GM19025 (cell line): ENCODE results near the gene RAB7A.
"Not testable (repeated sequence)": the region's sequence is repeated elsewhere in the genome, so short reads cannot be mapped to it uniquely, and the experiment has no call there.

Experiments used
- ATAC-seq: cut with Tn5 transposase; IDR thresholded peaks from one replicate; pipeline ENCODE4 v1.9.1; 2021; ENCODE audit warnings: mild to moderate bottlenecking, low read depth, moderate library complexity; ENCODE audit not compliant: unreplicated experiment

RAB7A gene

GRCh38 chr3:128749035-128749434, 23.1 kb downstream of the RAB7A start:
- no peak for ATAC-seq

- not testable (repeated sequence) for ATAC-seq
Measured at GRCh38 chr3:128749561-128749960, 23.6 kb downstream of the RAB7A start.

GRCh38 chr3:128753715-128754114, 27.7 kb downstream of the RAB7A start:
- no peak for ATAC-seq

- no peak for ATAC-seq
Measured at GRCh38 chr3:128760042-128760441, 34.1 kb downstream of the RAB7A start.

GRCh38 chr3:128760881-128761280, 34.9 kb downstream of the RAB7A start:
- no peak for ATAC-seq

- no peak for ATAC-seq
Measured at GRCh38 chr3:128761392-128761791, 35.4 kb downstream of the RAB7A start.

- no peak for ATAC-seq
Measured at GRCh38 chr3:128763967-128764366, 38.0 kb downstream of the RAB7A start.

GRCh38 chr3:128764863-128765262, 38.9 kb downstream of the RAB7A start:
- no peak for ATAC-seq

- no peak for ATAC-seq
Measured at GRCh38 chr3:128767094-128767750, 41.2 kb downstream of the RAB7A start.

GRCh38 chr3:128768471-128768870, 42.5 kb downstream of the RAB7A start:
- ATAC-seq, result no peak

GRCh38 chr3:128770387-128770786, 44.4 kb downstream of the RAB7A start:
- ATAC-seq, result no peak

GRCh38 chr3:128773189-128773588, 47.2 kb downstream of the RAB7A start:
- not testable (repeated sequence) for ATAC-seq

- not testable (repeated sequence) for ATAC-seq
Measured at GRCh38 chr3:128773592-128773991, 47.6 kb downstream of the RAB7A start.

- ATAC-seq, result no peak
Measured at GRCh38 chr3:128775241-128775640, 49.3 kb downstream of the RAB7A start.

GRCh38 chr3:128775906-128776542, 50.0 kb downstream of the RAB7A start:
- no peak for ATAC-seq

- no peak for ATAC-seq
Measured at GRCh38 chr3:128780101-128780837, 54.3 kb downstream of the RAB7A start.

- ATAC-seq, result no peak
Measured at GRCh38 chr3:128781164-128781563, 55.2 kb downstream of the RAB7A start.

- no peak for ATAC-seq
Measured at GRCh38 chr3:128782282-128783146, 56.5 kb downstream of the RAB7A start.

- ATAC-seq, result no peak
Measured at GRCh38 chr3:128783774-128784173, 57.8 kb downstream of the RAB7A start.

- no peak for ATAC-seq
Measured at GRCh38 chr3:128784232-128784631, 58.2 kb downstream of the RAB7A start.

- ATAC-seq, result no peak
Measured at GRCh38 chr3:128784843-128785242, 58.9 kb downstream of the RAB7A start.
